H1 (cell line): ENCODE results near the gene PRUNE1. TPM values are rescaled to one million over a fixed set of nuclear protein-coding genes. Genes with fewer than 3 reads are reported as not detected.

Source experiments
- ATF2 ChIP-seq: IDR thresholded peaks from 2 replicates; pipeline ENCODE4 v1.6.1; 2012; ENCODE audit warnings: low read length, inconsistent platforms
- ATF3 ChIP-seq: IDR thresholded peaks from 2 replicates; pipeline ENCODE4 v1.6.1; 2011; ENCODE audit warnings: low read depth, mild to moderate bottlenecking, low read length; ENCODE audit not compliant: insufficient read depth
- CBX8 ChIP-seq: fragments of 300-800, 300-1000 bp; sonication (generic); IDR thresholded peaks from 2 replicates; pipeline ENCODE4 v1.7.1; 2016; ENCODE audit warnings: low read depth, low read length, borderline replicate concordance
- CHD2 ChIP-seq: IDR thresholded peaks from 2 replicates; pipeline ENCODE4 v1.6.1; 2012; ENCODE audit warnings: low read length, improper control_type of control experiment
- CTBP2 ChIP-seq: IDR thresholded peaks from 2 replicates; pipeline ENCODE4 v1.7.0; 2011; ENCODE audit warnings: borderline replicate concordance, mild to moderate bottlenecking, moderate library complexity, mixed read lengths, low read length; ENCODE audit not compliant: insufficient read depth, insufficient read length
- EGR1 ChIP-seq: IDR thresholded peaks from 2 replicates; pipeline ENCODE4 v1.6.1; 2011; ENCODE audit warnings: low read depth, low read length, borderline replicate concordance
- HDAC2 ChIP-seq, 2 experiments: fragments of 300-600 bp in 1 of 2; sonication (generic) in 1 of 2; IDR thresholded peaks; 2 replicates each; pipeline ENCODE4 v1.6.1; 2011 to 2012; ENCODE audit warnings: low read depth in 2 of 2, low read length in 2 of 2, mild to moderate bottlenecking in 2 of 2, moderate library complexity in 2 of 2, borderline replicate concordance in 1 of 2, inconsistent platforms in 1 of 2
- HDAC6 ChIP-seq: IDR thresholded peaks from one replicate; pipeline ENCODE4 v1.7.1; 2012; ENCODE audit warnings: low read depth, mild to moderate bottlenecking, inconsistent platforms, low read length, moderate library complexity
- JUND ChIP-seq: IDR thresholded peaks from 2 replicates; pipeline ENCODE4 v1.6.1; 2011; ENCODE audit warnings: mild to moderate bottlenecking, improper control_type of control experiment, low read length
- KDM5A ChIP-seq: fragments of 200-600 bp; IDR thresholded peaks from 2 replicates; pipeline ENCODE4 v1.7.1; 2012; ENCODE audit warnings: mild to moderate bottlenecking, low read length, inconsistent platforms, mixed read lengths
- MAX ChIP-seq: IDR thresholded peaks from 2 replicates; pipeline ENCODE4 v1.6.1; 2012; ENCODE audit warnings: inconsistent platforms
- NANOG ChIP-seq: IDR thresholded peaks from 2 replicates; pipeline ENCODE4 v1.6.1; 2011; ENCODE audit warnings: low read length, low read depth, mild to moderate bottlenecking, inconsistent platforms; ENCODE audit not compliant: insufficient read depth, poor library complexity, severe bottlenecking
- PHF8 ChIP-seq: fragments of 200-600 bp; sonication (generic); conservative IDR thresholded peaks from 2 replicates; pipeline ENCODE4 v1.7.1; 2012; ENCODE audit warnings: low read depth, mild to moderate bottlenecking, inconsistent platforms, low read length, moderate library complexity
- RAD21 ChIP-seq, 2 experiments: IDR thresholded peaks in 1 of 2; conservative IDR thresholded peaks in 1 of 2; 2 replicates each; pipeline ENCODE4 v1.6.1; 2011; ENCODE audit warnings: low read depth in 2 of 2, low read length in 2 of 2, improper control_type of control experiment in 1 of 2, inconsistent platforms in 1 of 2, mild to moderate bottlenecking in 1 of 2, moderate library complexity in 1 of 2
- RFX5 ChIP-seq: IDR thresholded peaks from 2 replicates; pipeline ENCODE4 v1.6.1; 2011; ENCODE audit warnings: low read depth, low read length, improper control_type of control experiment, borderline replicate concordance
- RXRA ChIP-seq: IDR thresholded peaks from 2 replicates; pipeline ENCODE4 v1.6.1; 2011; ENCODE audit warnings: low read depth, mild to moderate bottlenecking, low read length, moderate library complexity; ENCODE audit not compliant: insufficient read depth
- SIRT6 ChIP-seq: IDR thresholded peaks from one replicate; pipeline ENCODE4 v1.7.1; 2012; ENCODE audit warnings: low read length, inconsistent platforms
- TAF1 ChIP-seq: IDR thresholded peaks from 2 replicates; pipeline ENCODE4 v1.6.1; 2011; ENCODE audit warnings: mild to moderate bottlenecking, low read depth, low read length
- TAF7 ChIP-seq: optimal IDR thresholded peaks from 2 replicates; pipeline ENCODE3; 2011; ENCODE audit warnings: low read depth, mild to moderate bottlenecking, inconsistent platforms, low read length, moderate library complexity, borderline replicate concordance
- TBP ChIP-seq: IDR thresholded peaks from 2 replicates; pipeline ENCODE4 v1.6.1; 2011; ENCODE audit warnings: low read depth, low read length, improper control_type of control experiment
- YY1 ChIP-seq: IDR thresholded peaks from 2 replicates; pipeline ENCODE4 v1.6.1; 2011; ENCODE audit warnings: low read depth, mild to moderate bottlenecking, low read length
- polyA plus RNA-seq, 7 experiments: library from polyadenylated mRNA; depleted of rRNA in 3 of 7; stranded (reverse) in 5 of 7; unstranded in 2 of 7; fragments of >200 nt in 5 of 7; fragments of 200-250 nt in 2 of 7; gene quantifications; 1 replicate in 5 of 7; 2 replicates in 1 of 7; 4 replicates in 1 of 7; pipeline versions ENCODE4 v1.2.1 to v1.2.3, GENCODE V29; 2011 to 2013; ENCODE audit warnings: missing spikeins in 2 of 7, mixed read lengths in 2 of 7
- total RNA-seq: library from RNA; stranded (reverse); fragmentation: NEBNext Ultra II Directional; extraction: Animal tissue kit (Norgen Biotek cat#: 25700); gene quantifications from 2 replicates; pipeline ENCODE4 v1.2.1, GENCODE V29; 2021

Gene PRUNE1
- total and polyA plus RNA-seq, 2 of the 8 experiments (the other 6 are each of a cell fraction or from before 2014, with no cell fraction given) = 32.8 to 54.2 TPM

- TF ChIP-seq PHF8 (peak; percentile 30; the same call in 1 of the 2 replicates), RXRA (no peak), CBX8 (no peak), TAF7 (no peak), YY1 (peak; percentile 52; the same call in 1 of the 2 replicates), HDAC2 (IDR thresholded peaks at IDR 0.05; ENCODE audit: borderline replicate concordance in 1 of 2, low read depth in 2 of 2, low read length in 2 of 2) (0 out of 4 replicates have a peak, but pooled peaks of 1 of the 2 experiments have one; percentile 40), MAX (peak; percentile 42; the same call in 1 of the 2 replicates), TBP (no peak), CTBP2 (no peak), CHD2 (no peak), HDAC6 (no peak), RAD21 (IDR thresholded peaks at IDR 0.05 in 1 of 2, conservative IDR thresholded peaks at IDR 0.05 in 1 of 2; ENCODE audit: low read depth in 2 of 2, low read length in 2 of 2) (no peak), EGR1 (no peak), NANOG (no peak), SIRT6 (no peak), ATF2 (no peak), TAF1 (peak; percentile 57; the same call in 1 of the 2 replicates), KDM5A (no peak), JUND (no peak), RFX5 (no peak), ATF3 (no peak)
These were observed 34.2 kb upstream of the PRUNE1 start (continued) for GRCh38 chr1:150973836-150974579.
